Measurements from ENCODE around the gene TMEM209. TPM values are rescaled to one million over a fixed set of nuclear protein-coding genes. Genes with fewer than 3 reads are reported as not detected.

Gene TMEM209
- total RNA-seq, 2 donors from 2014 or later, result 7.6 to 12.2 TPM

DNA sequence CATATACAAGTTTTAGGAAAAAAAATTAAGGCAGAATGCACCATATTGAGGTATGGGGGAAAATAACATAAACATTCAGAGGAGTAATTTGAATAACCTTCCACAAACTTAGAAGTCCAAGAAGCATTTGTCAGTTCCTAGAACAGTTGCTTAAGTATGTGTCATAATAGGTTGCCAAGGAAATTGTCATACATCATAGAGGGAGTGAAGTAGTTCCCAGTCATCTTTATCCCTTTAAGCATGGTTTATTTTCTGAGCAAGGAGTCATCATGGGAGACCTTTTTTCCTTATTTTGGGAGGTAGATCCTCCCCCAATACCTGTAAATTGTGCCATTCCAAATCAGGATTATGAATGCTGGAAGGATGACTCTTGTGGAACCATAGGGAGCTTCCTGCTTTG is 2.4 kb upstream of the TMEM209 start, which contains the start of gene SSMEM1:
TSS of gene SSMEM1 (plus strand) at position 219 of the 400 bp plus-strand sequence. CDS start at position 270, 51 bp downstream.
- no peak within 1 kb of the TSS for H3K27ac ChIP-seq
- peaks cover 15% of the 10 kb centered on the region for H3K4me1 ChIP-seq
- no peaks in the 10 kb centered on the region for H3K27me3 ChIP-seq
- intact Hi-C loops (cut with DNase I), result no loop called here
- DNase-seq (no peak), ATAC-seq (no peak)
- TF ChIP-seq, protein P1, sequence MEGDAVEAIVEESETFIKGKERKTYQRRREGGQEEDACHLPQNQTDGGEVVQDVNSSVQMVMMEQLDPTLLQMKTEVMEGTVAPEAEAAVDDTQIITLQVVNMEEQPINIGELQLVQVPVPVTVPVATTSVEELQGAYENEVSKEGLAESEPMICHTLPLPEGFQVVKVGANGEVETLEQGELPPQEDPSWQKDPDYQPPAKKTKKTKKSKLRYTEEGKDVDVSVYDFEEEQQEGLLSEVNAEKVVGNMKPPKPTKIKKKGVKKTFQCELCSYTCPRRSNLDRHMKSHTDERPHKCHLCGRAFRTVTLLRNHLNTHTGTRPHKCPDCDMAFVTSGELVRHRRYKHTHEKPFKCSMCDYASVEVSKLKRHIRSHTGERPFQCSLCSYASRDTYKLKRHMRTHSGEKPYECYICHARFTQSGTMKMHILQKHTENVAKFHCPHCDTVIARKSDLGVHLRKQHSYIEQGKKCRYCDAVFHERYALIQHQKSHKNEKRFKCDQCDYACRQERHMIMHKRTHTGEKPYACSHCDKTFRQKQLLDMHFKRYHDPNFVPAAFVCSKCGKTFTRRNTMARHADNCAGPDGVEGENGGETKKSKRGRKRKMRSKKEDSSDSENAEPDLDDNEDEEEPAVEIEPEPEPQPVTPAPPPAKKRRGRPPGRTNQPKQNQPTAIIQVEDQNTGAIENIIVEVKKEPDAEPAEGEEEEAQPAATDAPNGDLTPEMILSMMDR (IDR thresholded peaks at IDR 0.05), result no peak
- TF ChIP-seq POLR2A (IDR thresholded peaks at IDR 0.05), result no peak
- H3K36me3 ChIP-seq (replicated peaks in 1 of 2; ENCODE audit: insufficient read depth in 1 of 2, low read depth in 2 of 2), result no peaks in the 10 kb centered on the region
- no peaks in the 10 kb centered on the region for H3K9me3 ChIP-seq
- no peak within 1 kb of the TSS for H3K4me3 ChIP-seq

DNA sequence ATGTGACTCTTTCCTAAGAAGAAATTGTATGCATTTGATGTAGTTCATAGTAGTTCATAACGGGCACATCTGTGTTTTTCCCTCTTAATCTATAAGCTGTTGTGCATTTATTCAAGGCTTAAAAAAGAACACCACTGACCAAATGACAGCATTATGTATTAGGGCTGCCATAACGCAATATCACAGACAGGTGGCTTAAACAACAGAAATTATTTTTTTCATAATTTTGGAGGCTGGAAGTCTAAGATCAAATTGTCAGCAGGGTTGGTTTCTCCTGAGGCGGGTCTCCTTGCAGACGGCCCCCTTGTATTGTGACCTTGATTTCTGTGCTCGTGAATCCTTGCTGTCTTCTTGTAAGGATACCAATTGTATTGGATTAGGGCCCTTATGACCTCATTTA is 1.8 kb upstream of the TMEM209 start:
- H3K27ac ChIP-seq, result no peak overlapping the region
- no peak overlapping the region for H3K4me3 ChIP-seq
- 81 to 86% methylated on average over 5 of the region's 5 CpGs for WGBS, 2 donors
- H3K9me3 ChIP-seq, result no peaks in the 10 kb centered on the region
- intact Hi-C loops (cut with DNase I), result no loop called here
- H3K27me3 ChIP-seq, result no peaks in the 10 kb centered on the region
- H3K4me1 ChIP-seq, result peaks cover 15% of the 10 kb centered on the region
- TF ChIP-seq, protein P1 (IDR thresholded peaks at IDR 0.05), result peak in 1 of 7 experiments; percentile 5
- TF ChIP-seq POLR2A (IDR thresholded peaks at IDR 0.05), result no peak
- no peak for DNase-seq
- ATAC-seq, result no peak
- no peaks in the 10 kb centered on the region for H3K36me3 ChIP-seq (replicated peaks in 1 of 2; ENCODE audit: insufficient read depth in 1 of 2, low read depth in 2 of 2)

DNA sequence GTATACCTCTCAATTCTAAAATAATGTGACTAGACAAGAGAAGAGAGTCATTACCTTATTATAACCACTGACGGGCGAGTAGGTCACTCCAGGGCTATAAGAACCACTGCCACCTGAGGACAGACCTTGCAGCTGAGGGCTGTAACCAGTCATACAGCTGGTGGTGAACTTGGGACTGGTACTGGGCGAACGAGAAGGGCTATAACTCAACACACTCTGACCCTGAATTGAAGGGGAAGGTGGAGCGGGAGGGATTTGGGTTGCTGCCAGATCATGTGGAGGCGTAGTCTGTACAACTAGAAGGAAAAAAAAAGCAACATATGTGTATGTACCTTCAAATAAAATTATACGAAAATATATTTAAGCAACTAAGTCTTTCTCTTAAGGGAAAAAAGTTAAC is 3.4 kb downstream of the TMEM209 start:
- H3K9me3 ChIP-seq, result no peaks in the 10 kb centered on the region
- TF ChIP-seq POLR2A (IDR thresholded peaks at IDR 0.05), result no peak
- TF ChIP-seq, protein P1 (IDR thresholded peaks at IDR 0.05), result no peak
- no peak overlapping the region for H3K4me3 ChIP-seq
- peaks cover 0 to under 1% of the 10 kb centered on the region in 2 donors for H3K36me3 ChIP-seq (replicated peaks in 1 of 2; ENCODE audit: insufficient read depth in 1 of 2, low read depth in 2 of 2)
- ATAC-seq (no peak), DNase-seq (no peak)
- 80% methylated on average over 7 of the region's 7 CpGs for WGBS, 2 donors
- H3K4me1 ChIP-seq, result peaks cover 15% of the 10 kb centered on the region
- no peak overlapping the region for H3K27ac ChIP-seq
- intact Hi-C loops (cut with DNase I), result no loop called here
- H3K27me3 ChIP-seq, result no peaks in the 10 kb centered on the region

DNA sequence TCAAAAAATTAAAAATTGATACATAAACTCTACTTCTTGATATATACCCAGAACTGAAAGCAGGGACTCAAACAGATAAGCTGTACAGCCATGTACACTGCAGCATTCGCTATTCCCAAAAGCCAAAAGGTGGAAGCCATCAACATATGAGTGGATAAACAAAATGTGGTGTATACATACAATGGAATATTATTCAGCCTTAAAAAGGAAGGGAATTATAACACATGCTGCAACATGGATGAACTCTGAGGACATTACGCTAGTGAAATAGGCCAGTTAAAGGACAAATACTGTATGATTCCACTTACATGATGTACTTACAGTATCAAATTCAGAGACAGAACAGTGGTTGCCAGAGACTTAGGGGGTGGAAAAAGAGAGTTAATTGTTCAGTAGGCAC is 8.1 kb downstream of the TMEM209 start:
- TF ChIP-seq, protein P1 (IDR thresholded peaks at IDR 0.05), result no peak
- no peak for TF ChIP-seq POLR2A (IDR thresholded peaks at IDR 0.05)
- no peak for DNase-seq
- intact Hi-C loops (cut with DNase I), result no loop called here
- Histone ChIP-seq H3K9me3 (no peaks in the 10 kb centered on the region), H3K27ac (no peak overlapping the region), H3K27me3 (no peaks in the 10 kb centered on the region), H3K4me1 (no peaks in the 10 kb centered on the region), H3K36me3 (replicated peaks in 1 of 2; ENCODE audit: insufficient read depth in 1 of 2, low read depth in 2 of 2) (peaks cover 0 to 9% of the 10 kb centered on the region in 2 donors), H3K4me3 (no peak overlapping the region)
- ATAC-seq, result no peak
- WGBS, 2 donors, result 50 to 64% methylated on average over 2 of the region's 2 CpGs

DNA sequence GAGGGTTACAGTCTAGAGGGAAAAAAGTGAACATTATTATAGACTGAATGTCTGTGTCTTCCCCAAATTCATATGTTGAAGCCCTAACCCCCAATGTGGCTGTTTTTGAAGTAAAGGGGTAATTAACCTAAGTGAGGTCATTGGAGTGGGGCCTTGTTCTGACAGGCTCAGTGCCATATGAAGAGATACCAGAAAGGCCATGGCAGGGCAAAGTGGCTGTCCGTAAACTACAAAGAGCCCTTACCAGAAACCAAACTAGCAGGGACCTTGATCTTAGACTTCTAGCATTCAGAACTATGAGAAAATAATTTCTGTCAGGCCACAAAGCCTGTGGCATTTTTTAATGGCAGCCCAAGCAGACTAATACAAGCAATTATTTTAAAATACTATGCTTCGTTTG is 8.7 kb downstream of the TMEM209 start:
- H3K36me3 ChIP-seq (replicated peaks in 1 of 2; ENCODE audit: insufficient read depth in 1 of 2, low read depth in 2 of 2), result peaks cover 0 to 10% of the 10 kb centered on the region in 2 donors
- H3K27me3 ChIP-seq, result no peaks in the 10 kb centered on the region
- TF ChIP-seq, protein P1 (IDR thresholded peaks at IDR 0.05), result no peak
- TF ChIP-seq POLR2A (IDR thresholded peaks at IDR 0.05), result no peak
- no peak overlapping the region for H3K4me3 ChIP-seq
- DNase-seq (no peak), ATAC-seq (no peak)
- H3K9me3 ChIP-seq, result no peaks in the 10 kb centered on the region
- H3K4me1 ChIP-seq, result no peaks in the 10 kb centered on the region
- intact Hi-C loops (cut with DNase I), result no loop called here
- no peak overlapping the region for H3K27ac ChIP-seq
- WGBS, 2 donors, result 83 to 89% methylated on average over 2 of the region's 2 CpGs

All from body of pancreas (tissue), 4 donors.